Keratinocyte (primary cell): ENCODE data around the gene SSTR5. TPM values are rescaled to one million over a fixed set of nuclear protein-coding genes. Genes with fewer than 3 reads are reported as not detected.
A peak's percentile ranks its signal among the peaks of the same experiment; 100 is the strongest.

ENCODE experiments used
- DNase-seq: peaks from one replicate; pipeline ENCODE4 v3.0.0-alpha.2; 2011; ENCODE audit warnings: low read depth, missing footprints, low spot score
- FAIRE-seq: peaks from 2 replicates; lab custom pipeline; 2011; peaks lifted over from hg19 to GRCh38; lab: Jason Lieb, UNC
- H2AFZ ChIP-seq: 2 replicates; pipeline ENCODE4 v1.6.0; 2012; ENCODE audit warnings: low read length, control low read depth, inconsistent platforms; ENCODE audit not compliant: control insufficient read depth
- H3K27ac ChIP-seq: 2 replicates; pipeline ENCODE4 v1.5.1; 2011; ENCODE audit warnings: low read length; ENCODE audit not compliant: control insufficient read depth, insufficient read depth
- H3K27me3 ChIP-seq: 3 replicates; pipeline ENCODE4 v1.6.0; 2011; ENCODE audit warnings: low read length; ENCODE audit not compliant: control insufficient read depth, insufficient read depth; ENCODE audit errors: extremely low read depth
- H3K36me3 ChIP-seq, 2 experiments: 2 replicates in 1 of 2; 3 replicates in 1 of 2; pipeline ENCODE4 v1.5.1; 2011; ENCODE audit warnings: low read length in 2 of 2, mild to moderate bottlenecking in 1 of 2; ENCODE audit not compliant: control insufficient read depth in 2 of 2, insufficient read depth in 2 of 2; ENCODE audit errors: extremely low read depth in 1 of 2
- H3K4me1 ChIP-seq: 3 replicates; pipeline ENCODE4 v1.5.1; 2011; ENCODE audit warnings: low read length; ENCODE audit not compliant: control insufficient read depth, insufficient read depth; ENCODE audit errors: extremely low read depth
- H3K4me2 ChIP-seq: 3 replicates; pipeline ENCODE4 v1.6.0; 2011; ENCODE audit warnings: low read depth, low read length; ENCODE audit not compliant: control insufficient read depth, insufficient read depth; ENCODE audit errors: extremely low read depth
- H3K4me3 ChIP-seq, 3 experiments: fragments of 200-600 bp in 1 of 3; sonication (generic) in 1 of 3; 2 replicates in 2 of 3; 3 replicates in 1 of 3; pipeline ENCODE4 v1.5.1; 2011 to 2016; ENCODE audit warnings: low read length in 3 of 3, mild to moderate bottlenecking in 3 of 3, control low read depth in 2 of 3, inconsistent platforms in 1 of 3, low read depth in 1 of 3, mixed read lengths in 1 of 3, mixed run types in 1 of 3, moderate library complexity in 1 of 3; ENCODE audit not compliant: control insufficient read depth in 2 of 3, insufficient read depth in 2 of 3; ENCODE audit errors: extremely low read depth in 1 of 3
- H3K79me2 ChIP-seq: 2 replicates; pipeline ENCODE4 v1.6.0; 2012; ENCODE audit warnings: low read length; ENCODE audit not compliant: control insufficient read depth, insufficient read depth
- H3K9ac ChIP-seq: 3 replicates; pipeline ENCODE4 v1.6.0; 2011; ENCODE audit warnings: low read length; ENCODE audit not compliant: control insufficient read depth, insufficient read depth; ENCODE audit errors: extremely low read depth
- H3K9me1 ChIP-seq: 3 replicates; pipeline ENCODE4 v1.6.0; 2011; ENCODE audit warnings: low read length; ENCODE audit not compliant: control insufficient read depth, insufficient read depth; ENCODE audit errors: extremely low read depth
- H3K9me3 ChIP-seq: 2 replicates; pipeline ENCODE4 v1.5.1; 2012; ENCODE audit warnings: low read depth, low read length; ENCODE audit not compliant: control insufficient read depth
- H4K20me1 ChIP-seq: 3 replicates; pipeline ENCODE4 v1.6.0; 2011; ENCODE audit warnings: low read length; ENCODE audit not compliant: control insufficient read depth, insufficient read depth; ENCODE audit errors: extremely low read depth
- EZH2 ChIP-seq: IDR thresholded peaks from one replicate; pipeline ENCODE4 v1.6.1; 2012; ENCODE audit warnings: inconsistent platforms, mild to moderate bottlenecking, low read length, moderate library complexity
- dilution Hi-C: fragments of 300-500 bp; cut with MboI; formaldehyde crosslinking; loops from one replicate; pipeline ENCODE4 v1.7.0; 2020; ENCODE audit warnings: low sequenced_read_pairs; ENCODE audit not compliant: extremely low pct_ligation_motif_present
- polyA plus RNA-seq, 5 experiments: library from polyadenylated mRNA; depleted of rRNA in 3 of 5; stranded (reverse) in 3 of 5; stranded (forward) in 1 of 5; unstranded in 1 of 5; fragments of >200 nt; gene quantifications; 1 replicate in 1 of 5; 2 replicates in 3 of 5; 3 replicates in 1 of 5; pipeline versions ENCODE4 v1.2.1 to v1.2.3, GENCODE V29; 2011 to 2012; ENCODE audit warnings: missing spikeins in 2 of 5, low read depth in 1 of 5, low replicate concordance in 1 of 5
- TF ChIP-seq, protein P1 (sequence below), 3 experiments: IDR thresholded peaks in 1 of 3; conservative IDR thresholded peaks in 1 of 3; optimal IDR thresholded peaks in 1 of 3; 2 replicates in 2 of 3; 3 replicates in 1 of 3; pipeline versions ENCODE3 to v1.5.1; 2011; ENCODE audit warnings: low read length in 3 of 3, mild to moderate bottlenecking in 3 of 3, moderate library complexity in 2 of 3, control low read depth in 1 of 3, inconsistent platforms in 1 of 3; ENCODE audit not compliant: insufficient read depth in 2 of 3; ENCODE audit errors: extremely low read depth in 1 of 3

The SSTR5 gene
- polyA plus RNA-seq, 1 donor (not counting 4 experiments of a cell fraction or from before 2014, with no cell fraction given): not detected

DNA sequence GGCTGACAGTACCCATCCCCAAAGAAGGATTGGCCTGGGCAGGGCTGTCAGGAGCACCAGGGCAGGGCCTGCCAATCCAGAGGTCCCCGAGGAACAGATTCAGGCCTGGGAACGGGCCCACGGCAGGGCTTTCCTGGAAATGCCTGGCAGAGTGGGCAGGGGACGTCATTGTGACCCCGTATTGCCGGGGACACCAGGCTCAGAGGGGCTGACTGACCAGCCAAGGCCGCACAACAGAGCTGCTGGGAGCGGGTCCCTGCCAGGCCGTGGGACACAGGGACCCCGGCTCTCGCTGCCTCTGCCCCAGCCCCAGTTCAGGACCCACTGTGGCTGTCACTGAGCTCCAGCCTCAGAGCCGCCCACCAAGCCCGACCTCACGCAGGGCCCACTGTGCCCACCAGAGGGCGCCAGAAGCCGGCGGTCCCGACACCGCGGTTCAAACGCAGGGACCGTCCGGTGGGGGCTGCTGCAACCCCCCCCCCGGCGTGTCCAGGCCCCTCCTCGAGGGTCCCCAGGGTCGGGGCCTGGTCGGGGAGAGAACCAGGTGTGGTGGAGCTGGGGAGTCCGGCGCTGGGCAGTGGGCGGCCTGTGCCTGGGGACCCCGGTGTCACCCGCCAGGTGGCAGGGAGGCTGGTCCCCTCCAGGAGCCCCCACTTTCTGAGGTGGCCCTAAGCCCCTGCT, 15.2 kb upstream of the SSTR5 start:
- FAIRE-seq: no peak
- dilution Hi-C loops: no loop called here
- no peaks in the 10 kb centered on the region for H3K27me3 ChIP-seq

DNA sequence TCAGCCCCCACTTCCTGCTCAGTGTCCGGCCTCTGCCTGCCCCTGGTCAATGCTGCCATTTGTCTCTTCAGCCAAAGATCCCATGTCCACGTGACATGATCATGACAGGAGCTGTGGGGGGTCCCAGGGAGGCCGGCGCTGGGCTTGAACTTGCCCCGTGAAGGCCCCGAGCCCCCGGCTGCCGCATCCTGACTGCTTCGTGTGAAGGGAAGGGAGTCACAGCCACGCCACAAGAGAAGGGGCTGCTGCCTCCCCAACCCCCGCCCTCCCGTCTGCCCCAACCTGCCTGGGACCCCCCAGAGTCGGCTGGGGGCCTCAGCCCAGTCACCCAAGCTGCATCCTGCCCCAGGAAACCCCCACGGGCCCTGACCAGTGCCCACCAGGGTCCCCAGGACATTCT, 14.3 kb upstream of the SSTR5 start:
- no peaks in the 10 kb centered on the region for H3K36me3 ChIP-seq
- dilution Hi-C loops: no loop called here
- no peak overlapping the region for H3K4me3 ChIP-seq
- no peaks in the 10 kb centered on the region for H3K27me3 ChIP-seq
- no peaks in the 10 kb centered on the region for H3K9me3 ChIP-seq
- TF ChIP-seq, protein P1, sequence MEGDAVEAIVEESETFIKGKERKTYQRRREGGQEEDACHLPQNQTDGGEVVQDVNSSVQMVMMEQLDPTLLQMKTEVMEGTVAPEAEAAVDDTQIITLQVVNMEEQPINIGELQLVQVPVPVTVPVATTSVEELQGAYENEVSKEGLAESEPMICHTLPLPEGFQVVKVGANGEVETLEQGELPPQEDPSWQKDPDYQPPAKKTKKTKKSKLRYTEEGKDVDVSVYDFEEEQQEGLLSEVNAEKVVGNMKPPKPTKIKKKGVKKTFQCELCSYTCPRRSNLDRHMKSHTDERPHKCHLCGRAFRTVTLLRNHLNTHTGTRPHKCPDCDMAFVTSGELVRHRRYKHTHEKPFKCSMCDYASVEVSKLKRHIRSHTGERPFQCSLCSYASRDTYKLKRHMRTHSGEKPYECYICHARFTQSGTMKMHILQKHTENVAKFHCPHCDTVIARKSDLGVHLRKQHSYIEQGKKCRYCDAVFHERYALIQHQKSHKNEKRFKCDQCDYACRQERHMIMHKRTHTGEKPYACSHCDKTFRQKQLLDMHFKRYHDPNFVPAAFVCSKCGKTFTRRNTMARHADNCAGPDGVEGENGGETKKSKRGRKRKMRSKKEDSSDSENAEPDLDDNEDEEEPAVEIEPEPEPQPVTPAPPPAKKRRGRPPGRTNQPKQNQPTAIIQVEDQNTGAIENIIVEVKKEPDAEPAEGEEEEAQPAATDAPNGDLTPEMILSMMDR (optimal IDR thresholded peaks at IDR 0.05 in 1 of 3, IDR thresholded peaks at IDR 0.05 in 1 of 3, conservative IDR thresholded peaks at IDR 0.05 in 1 of 3; ENCODE audit: extremely low read depth in 1 of 3, insufficient read depth in 2 of 3, low read length in 3 of 3): no peak
- no peak for TF ChIP-seq EZH2
- FAIRE-seq (no peak), DNase-seq (no peak)
- H4K20me1 ChIP-seq: no peaks in the 10 kb centered on the region
- H2AFZ ChIP-seq: no peak overlapping the region
- H3K9me1 ChIP-seq: no peaks in the 10 kb centered on the region
- H3K27ac ChIP-seq: no peak overlapping the region
- H3K4me2 ChIP-seq: no peak overlapping the region
- H3K9ac ChIP-seq: no peak overlapping the region
- no peaks in the 10 kb centered on the region for H3K79me2 ChIP-seq
- H3K4me1 ChIP-seq: no peaks in the 10 kb centered on the region

More for the DNA sequence above, 15.2 kb upstream of the SSTR5 start:
- Histone ChIP-seq H3K4me2 (no peak overlapping the region), H3K79me2 (no peaks in the 10 kb centered on the region), H3K4me3 (no peak overlapping the region), H3K27ac (no peak overlapping the region), H3K36me3 (no peaks in the 10 kb centered on the region), H3K4me1 (no peaks in the 10 kb centered on the region), H3K9me1 (no peaks in the 10 kb centered on the region), H2AFZ (no peak overlapping the region), H3K9me3 (no peaks in the 10 kb centered on the region), H3K9ac (no peak overlapping the region), H4K20me1 (no peaks in the 10 kb centered on the region)
- TF ChIP-seq, protein P1 (optimal IDR thresholded peaks at IDR 0.05 in 1 of 3, IDR thresholded peaks at IDR 0.05 in 1 of 3, conservative IDR thresholded peaks at IDR 0.05 in 1 of 3; ENCODE audit: extremely low read depth in 1 of 3, insufficient read depth in 2 of 3, low read length in 3 of 3): peak; percentile 21 to 92 (median 67)
- TF ChIP-seq EZH2: no peak
- no peak for DNase-seq
